Measurements from ENCODE around the gene MRPS9.

GRCh38 chr2:105072039-105072438 lies 34.2 kb downstream of the MRPS9 start:
- TF ChIP-seq POLR2A (IDR thresholded peaks at IDR 0.05; ENCODE audit: low read depth, low read length) (no peak), TAF1 (IDR thresholded peaks at IDR 0.05; ENCODE audit: low read depth, low read length) (no peak), POLR2AphosphoS5 (IDR thresholded peaks at IDR 0.05; ENCODE audit: low read depth, low read length) (no peak), PAX5 (IDR thresholded peaks at IDR 0.05; ENCODE audit: insufficient read depth, low read length, severe bottlenecking) (no peak)

Measured in GM12891 (cell line).